NCI-H1417 treated with DMSO at 0.1 percent for 48 hours (cell line): ENCODE data around the gene FGF1.
"Not testable (repeated sequence)": the region's sequence is repeated elsewhere in the genome, so short reads cannot be mapped to it uniquely, and the experiment has no call there.

ENCODE experiments used
- DNase-seq: peaks from one replicate; lab custom pipeline; 2025; lab: John Stamatoyannopoulos, UW

Gene FGF1

DNA sequence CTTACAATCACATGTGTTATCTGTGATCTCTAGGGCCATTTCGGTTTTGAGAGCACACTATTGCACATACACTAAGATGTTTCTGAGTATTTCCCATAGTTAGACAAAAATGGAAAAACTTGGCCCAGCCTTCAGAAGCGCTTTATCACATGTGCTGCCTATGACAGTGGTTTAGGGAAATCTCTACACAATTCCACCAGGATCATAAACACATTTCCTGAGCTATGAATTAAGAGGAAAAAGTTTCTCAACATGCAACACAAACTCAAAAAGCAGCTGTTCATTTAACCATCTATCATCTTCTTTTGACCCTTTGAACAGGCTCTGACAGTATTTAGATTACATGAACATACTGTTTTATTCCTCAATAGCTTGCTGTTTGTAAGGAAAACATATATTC is 15.1 kb downstream of the FGF1 start:
- no peak for DNase-seq

DNA sequence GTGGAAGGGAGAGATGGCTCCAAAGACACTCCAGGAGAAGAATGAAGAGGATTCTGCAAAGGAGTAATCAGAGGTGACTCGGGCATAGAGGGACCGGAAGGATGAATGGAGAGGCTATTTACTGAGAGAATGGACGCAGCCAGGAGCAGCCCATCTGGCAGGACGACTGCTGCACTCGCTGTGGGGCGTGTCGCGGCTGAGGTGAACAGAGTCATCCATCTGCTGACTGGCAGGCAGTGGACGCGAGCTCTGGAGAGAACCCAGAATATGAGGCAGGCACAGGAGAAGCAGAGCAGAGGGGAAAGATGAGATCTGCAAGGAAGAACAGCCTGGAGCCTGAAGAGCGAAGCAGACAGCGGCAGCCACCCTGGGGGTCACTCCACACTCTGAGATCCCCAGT is 16.4 kb downstream of the FGF1 start:
- DNase-seq: no peak

DNA sequence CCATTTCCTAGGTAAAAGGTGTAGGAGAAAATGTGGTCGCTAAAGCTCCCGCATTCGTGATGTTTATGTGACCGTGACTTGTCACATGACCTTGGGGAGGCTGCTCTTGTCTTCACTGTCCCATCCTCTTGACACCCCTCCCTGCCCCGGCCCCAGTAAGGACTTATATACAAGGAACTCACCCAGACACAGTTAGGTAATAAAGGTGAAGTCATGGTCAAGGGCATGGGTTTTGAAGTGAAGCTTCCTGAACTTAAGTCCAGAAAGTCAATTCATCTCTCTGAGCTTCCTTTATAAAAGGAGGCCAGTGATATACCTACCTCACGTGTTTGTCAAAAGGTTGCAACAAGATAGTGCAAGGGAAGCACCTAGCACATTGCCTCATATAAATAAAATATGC is 17.6 kb downstream of the FGF1 start:
- DNase-seq: no peak

DNA sequence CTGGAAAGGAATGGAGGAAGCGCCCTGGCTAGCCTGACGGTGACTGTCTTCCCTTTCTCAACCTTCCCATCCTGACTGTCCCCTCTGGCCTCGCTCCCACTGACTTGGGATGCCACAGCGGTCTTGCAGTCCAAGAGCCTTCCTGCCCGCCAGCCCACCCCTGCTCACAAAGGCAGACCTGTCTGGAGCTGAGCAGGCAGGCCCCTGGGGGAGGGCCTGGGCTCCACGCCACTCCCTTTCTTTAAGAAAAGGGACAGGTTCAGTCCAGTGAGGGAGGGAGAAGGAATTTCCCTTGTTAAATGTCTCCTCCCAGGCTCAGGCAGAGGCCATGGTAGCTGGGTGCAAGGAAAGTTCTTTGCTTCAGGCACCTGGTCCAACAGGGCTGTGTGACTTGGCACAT is 18.1 kb downstream of the FGF1 start:
- no peak for DNase-seq

DNA sequence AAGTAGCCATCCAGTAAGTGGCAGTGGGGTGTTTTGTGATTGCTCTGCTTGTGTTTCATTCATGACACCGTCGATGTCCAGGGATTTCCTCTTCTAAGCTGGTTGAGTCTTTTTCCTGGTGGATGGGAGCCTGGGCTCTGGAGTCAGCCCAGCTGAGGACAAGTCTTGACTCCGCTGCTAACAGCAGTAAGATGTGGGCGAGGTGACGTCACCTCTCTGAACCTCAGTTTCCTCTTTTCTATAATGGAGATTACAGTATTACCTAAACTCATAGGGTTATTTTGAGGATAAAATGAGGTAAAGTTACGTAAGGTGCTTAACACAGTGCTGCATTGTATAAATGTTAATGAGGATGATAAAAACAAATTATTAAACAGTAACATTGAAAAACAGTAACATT is 21.3 kb downstream of the FGF1 start:
- no peak for DNase-seq

DNA sequence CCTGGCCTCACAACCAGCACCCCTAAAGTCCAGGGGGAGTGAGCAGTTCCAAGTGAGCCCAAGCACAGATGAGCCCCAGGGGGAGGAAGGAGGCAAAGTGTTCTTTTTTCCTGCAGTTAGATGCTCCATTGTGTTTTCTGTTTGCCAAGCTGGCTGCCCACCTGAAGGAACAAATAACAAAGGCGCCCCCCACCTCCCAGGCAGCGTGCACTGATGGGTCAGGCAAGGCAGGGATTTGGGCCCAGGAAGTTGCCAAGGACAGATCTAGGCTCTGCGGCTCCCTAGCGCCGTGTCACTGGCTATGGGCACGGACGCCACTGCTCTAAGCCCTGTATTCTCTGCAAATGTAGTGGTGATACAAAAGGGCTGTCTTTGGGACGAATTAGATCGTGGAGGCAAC is 21.8 kb downstream of the FGF1 start:
- no peak for DNase-seq

DNA sequence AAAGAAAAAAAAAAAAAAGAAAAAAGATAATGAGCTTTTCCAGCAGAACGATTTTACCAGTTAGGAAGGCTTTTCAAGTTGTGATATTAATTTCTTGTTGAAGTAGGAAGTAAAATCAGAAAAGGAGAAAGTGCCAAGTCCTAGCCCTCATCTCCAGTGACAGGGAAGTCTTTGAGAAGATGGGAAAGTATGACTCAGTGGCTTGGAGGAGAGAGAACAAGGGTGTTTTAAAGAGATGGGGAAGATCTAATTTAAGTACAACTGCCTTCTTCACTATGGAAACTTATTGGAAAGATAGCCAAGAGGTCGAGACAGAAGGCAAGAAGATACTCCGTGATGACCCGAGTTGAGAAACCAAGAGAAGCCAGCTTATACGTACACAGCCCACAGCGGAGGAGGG is 22.6 kb downstream of the FGF1 start:
- no peak for DNase-seq

DNA sequence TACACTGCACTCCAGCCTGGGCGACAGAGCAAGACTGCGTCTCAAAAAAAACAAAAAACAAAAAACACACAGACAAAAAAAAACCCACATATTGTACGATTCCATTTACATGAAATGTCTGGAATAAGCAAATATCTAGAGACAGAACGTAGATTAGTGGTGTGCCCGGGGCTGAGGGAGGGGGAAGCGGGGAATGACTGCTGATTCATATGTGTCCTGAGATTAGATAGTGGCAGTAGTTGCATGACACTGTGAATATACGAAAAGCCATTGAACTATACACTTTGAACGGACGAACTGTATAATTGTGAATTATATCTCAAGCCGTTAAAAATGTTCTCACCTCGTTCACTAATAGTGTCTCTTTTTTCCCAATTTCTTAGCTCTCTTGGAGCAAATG is 23.9 kb downstream of the FGF1 start:
- DNase-seq: no peak

DNA sequence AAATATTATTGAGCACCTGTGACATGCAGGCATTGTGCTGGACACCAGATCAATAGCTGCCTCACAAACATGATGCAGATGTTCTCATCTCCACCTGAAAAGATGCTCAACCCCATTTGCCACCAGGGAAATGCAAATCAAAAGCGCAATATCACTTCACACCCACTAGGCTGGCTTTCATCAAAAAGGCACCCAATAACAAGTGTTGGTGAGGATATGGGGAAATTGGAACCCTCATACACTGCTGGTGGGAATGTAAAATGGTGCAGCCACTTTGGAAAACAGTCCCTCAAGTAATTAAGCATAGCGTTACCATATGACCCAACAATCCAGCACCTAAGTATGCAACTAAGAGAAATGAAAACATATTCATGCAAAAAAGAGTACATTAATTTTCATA is 24.7 kb downstream of the FGF1 start:
- DNase-seq: no peak

DNA sequence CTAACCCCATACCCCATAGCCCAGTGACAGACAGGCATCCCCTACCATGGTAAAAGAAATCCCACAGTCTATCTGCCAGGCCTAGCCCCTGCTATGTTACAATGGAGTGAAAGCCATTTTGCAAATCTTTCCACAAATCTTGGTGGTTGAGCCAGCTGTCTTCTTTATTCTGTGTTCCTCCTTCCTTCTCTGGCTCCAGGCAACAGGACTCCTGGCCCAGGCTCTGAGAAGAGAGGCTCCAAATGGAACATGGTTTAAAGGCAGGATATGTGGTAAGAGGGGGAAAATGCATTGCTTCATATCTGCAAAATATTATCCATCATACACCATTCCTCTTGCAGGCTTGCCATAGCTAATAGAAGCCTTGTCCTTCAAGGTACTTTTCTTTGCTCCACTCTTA is 25.2 kb downstream of the FGF1 start:
- no peak for DNase-seq

DNA sequence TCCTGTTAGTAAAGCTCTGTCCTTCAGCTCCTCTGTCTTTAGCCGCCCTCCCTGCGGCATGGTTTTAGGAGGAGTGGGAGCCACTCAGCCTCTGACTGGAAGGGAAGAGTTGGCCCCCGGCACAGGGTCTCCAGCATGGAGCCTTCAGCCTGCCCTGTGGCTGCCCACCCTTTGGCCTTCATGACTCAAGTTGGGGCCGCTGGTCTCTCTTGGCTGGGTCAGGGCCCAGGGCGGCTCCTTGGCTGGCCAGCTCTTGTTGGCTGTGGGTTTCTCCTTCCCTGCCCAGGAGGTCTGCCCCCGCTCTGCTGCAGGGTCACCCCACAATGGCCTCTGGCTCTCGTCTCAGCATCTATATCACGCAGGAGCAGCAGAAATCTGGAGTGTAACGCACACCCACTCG is 25.7 kb downstream of the FGF1 start:
- no peak for DNase-seq

DNA sequence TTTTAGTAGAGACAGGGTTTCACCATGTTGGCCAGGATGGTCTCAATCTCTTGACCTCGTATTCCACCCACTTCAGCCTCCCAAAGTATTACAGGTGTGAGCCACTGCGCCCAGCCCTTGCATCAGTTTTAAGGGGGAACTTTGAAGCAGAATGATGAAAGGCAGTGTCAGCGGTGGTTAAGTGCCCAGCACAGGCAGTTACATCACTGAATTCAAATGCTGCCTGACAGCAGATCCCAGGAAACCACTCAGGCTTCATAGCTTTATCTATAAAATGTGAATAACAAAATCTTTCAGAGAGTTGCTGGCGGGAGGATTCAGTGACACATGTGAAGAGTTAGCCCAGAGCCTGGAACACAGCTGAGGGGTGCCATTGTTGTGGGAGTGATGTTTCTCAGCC is 26.5 kb downstream of the FGF1 start:
- DNase-seq: no peak

DNA sequence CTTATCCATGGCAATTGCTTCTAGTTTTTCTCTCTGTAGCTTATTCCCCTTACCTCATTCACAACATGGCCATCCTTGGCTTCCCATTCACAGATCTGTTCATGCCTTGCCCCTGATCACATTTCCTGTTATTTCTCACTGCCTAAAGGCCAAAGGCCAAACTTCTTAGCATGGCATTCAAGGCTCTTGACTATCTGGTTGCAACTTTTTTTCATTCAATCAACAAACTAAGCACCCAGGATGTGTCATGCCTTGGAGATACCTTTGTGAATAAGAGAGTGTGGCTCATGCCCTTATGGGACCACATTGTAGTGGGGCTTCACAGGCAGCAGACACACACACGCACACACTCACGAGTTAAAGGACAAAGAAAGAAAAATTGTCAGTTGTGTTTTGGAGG is 27.6 kb downstream of the FGF1 start:
- DNase-seq: no peak

DNA sequence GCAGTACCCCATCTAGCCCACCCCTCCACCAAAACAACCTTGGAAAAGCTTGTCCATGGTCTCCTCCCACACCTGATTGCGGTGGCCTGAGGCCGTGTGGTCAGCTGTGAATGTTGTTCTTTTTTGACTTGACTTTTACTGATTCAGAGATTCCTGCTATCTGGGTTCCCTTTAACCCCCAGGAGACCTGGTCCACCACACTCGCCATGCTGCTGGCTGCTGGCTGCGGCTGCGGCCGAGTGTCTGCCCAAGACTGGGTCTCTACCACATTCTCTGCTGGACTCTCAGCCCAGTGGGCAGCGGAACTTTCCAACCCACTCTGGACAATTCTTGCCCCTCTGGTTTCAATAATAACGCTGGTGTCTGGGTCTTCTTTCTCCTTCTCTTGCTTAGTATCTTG is 28.4 kb downstream of the FGF1 start:
- DNase-seq: no peak

DNA sequence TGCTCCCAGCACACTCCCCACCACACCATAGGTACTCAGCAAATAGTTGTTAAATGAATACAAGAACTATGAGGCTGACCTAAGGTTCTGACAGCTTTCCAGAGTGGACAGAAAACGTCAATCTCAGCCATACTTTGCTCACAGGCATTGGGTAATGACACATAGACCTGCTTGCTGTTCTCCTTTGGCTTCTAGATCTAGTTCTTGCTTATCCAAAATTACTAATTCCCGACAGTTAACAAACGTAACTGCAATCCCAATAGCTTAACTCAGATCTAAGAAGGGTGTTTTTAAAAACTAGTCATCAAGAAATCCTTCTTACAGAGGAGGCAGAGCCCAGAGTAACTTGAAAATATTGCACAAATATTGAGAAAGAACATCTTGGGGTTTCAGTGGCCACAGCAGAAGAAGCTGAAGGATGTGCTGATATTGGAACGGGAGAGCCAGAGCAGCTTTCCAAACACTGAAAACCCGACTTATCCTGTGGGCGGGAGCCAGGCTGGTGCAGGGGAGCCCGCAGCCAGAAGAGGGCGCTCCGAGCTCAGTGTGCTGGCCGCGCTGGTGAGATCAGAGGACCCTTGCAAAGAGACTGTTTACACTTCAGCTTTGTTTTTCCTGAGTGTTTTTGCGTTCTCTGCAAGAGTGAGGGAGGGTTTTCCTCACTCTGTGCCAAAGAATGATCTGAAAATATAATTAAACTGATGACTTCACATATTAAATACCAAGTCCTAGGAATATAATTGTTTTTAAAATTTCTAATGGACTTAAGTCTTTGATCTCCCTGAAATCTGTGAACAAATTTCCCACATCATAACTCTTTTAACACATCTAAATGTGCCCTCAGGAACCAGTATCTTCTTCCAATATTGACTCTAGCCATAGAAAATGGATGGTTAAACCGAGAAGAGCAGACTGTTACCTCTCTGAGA is 30.3 kb downstream of the FGF1 start:
- no peak for DNase-seq

DNA sequence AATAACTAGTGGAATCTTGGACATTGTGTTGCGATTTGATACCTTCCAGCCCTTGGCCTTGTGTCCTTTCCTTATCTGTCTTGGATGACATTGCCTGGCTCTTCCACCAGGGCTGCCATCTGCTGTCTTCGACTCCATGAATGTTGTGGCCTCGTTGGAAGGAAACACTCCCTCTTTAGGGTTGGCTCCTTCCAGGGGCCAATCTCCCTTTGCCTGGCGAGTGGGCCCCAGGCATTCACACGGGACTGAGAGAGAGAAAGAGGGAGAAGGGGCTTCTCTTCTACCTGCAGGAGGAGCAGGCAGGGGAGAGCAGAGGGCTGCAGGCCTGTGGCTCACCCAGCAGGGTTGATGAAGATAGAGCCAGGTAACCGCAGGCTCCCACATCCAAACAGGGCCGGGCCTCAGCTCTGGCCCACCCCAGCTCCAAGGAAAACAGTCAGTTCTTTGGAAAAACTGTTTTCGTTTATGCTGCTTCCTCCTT is 31.3 kb downstream of the FGF1 start:
- no peak for DNase-seq

DNA sequence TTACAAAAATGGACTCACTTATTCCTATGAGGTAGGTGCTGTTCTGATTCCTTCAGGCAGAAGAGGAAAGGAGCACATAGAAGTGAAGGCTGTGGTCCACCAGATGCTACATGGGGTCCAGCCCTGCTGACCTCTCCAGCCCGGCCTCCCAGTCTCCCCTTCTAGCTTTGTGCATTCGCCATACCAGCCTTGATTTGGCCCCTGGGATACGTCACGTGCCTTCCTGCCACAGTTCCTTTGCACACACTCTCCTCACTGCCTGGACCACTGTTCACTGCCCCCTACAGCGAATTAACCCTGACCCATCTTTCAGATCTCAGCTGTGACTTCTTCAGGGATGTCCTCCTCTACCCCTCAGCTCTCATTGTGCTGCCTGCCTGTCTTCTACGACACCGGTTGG is 32.6 kb downstream of the FGF1 start:
- no peak for DNase-seq

DNA sequence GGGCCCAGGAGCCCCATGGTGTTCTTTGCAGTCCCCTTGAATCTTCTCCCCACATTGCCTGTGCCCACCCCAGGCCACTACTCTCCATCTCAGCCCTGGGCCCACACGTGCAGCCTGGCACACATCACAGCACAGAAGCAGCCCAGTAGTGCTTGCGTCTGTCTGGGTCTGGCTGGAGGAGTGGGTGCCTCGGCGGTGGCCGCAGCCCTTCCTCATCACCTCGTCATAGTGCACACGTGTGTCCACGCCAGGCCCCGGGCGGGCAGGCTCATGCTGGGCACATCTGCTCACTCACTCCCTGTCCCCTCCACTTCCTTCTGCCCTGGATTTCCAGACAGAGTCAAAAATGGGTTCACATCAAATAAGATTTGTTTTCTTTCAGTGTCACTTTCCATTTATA is 33.3 kb downstream of the FGF1 start:
- DNase-seq: no peak

DNA sequence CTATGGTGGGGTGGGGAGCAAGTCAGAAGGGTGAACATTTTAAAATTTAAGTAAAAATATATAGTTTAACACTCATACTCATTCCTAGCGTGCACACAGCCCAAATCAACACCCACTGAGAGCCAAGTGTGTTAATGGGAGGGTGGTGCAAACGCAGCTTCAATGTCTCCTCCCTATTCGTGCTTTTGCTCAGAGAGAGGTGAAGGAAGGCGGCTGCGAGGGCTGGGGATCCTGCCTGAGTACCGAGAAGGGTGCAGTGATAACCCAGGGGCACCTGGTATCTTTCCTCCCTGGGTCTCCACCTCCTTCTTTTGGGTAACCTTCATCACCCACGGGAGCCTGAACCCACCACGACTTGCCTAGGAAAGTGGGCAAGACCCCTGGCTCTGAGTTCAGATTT is 35.0 kb downstream of the FGF1 start:
- no peak for DNase-seq

DNA sequence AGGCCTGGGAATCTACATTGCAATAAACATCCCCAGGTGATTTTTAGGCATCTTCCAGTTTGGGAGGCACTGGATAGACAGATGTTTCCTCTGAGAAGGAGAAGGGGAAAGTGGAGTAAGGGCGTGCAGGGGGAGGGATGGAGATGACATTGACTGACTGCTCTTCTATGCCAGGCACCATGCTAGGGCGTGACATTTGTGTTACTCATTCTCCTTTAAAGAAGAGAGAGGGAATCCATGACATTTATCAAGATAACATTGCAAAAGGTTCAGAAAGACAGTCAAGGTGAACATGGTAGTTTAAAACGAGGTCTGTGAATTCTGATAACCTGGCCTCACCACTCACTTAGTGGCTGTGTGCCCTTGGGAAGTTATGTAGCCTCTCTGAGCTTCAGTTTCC is 35.8 kb downstream of the FGF1 start:
- DNase-seq: no peak

DNA sequence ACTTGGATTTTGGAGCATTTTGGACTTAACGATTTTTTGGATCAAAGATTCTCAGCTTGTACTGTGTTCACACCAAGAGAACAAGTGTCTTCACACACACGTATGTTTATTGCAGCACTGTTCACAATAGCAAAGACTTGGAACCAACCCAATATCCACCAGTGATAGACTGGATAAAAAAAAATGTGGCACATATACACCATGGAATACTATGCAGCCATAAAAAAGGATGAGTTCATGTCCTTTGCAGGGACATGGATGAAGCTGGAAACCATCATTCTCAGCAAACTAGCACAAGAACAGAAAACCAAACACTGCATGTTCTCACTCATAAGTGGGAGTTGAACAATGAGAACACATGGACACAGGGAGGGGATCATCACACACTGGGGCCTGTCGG is 37.8 kb downstream of the FGF1 start:
- not testable (repeated sequence) for DNase-seq

DNA sequence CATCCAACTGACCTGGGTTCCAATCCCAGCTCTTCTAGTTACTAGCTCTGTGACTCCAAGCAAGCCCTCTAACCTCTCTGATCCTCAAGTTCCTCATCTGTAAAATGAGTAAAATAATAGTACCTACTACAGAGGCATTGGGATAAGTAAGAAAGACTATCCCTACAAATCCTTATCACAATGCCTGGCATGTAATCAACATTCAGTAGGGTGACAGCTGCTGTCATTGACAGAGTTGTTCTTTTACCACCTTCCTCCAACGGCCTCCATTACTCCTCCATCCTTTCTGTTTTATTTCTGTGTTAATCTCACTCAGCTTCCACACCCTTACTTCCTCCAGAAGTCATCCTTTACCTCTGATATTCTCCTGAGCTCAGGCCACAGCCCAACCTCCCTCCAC is 40.4 kb downstream of the FGF1 start:
- DNase-seq: no peak

DNA sequence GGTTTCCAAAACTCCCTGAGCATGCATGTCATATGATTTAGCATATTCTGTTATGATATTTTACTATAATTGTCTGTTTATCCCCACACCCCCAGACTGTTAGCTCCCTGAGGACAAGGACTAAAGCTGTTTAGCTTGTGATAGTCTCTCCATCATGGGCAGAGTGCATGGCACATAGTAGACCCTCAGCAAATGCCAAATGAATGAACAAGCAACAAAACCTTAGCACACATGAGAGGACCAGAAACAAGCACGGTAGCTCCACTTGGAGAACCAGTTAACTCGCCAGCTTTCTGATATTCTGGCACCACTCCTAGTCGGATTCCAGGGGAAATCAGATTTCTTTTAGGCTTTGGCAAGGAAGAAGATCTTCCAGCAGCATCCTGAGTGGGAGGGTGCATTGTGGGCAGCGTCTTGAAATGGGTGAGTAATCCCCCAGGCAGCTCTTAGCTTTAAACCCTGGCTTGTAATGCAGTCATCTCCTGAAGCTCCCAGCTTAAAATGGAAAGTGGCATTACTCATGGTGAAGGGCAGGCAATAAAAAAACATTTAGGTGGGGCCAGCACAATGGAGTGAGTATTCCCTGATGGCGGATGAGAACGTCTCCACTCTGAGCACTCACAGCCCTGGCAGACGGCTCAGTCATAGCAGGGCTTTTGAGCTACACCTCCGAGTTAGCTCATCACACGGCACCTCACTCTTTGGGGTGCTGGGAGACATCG is 41.1 kb downstream of the FGF1 start:
- no peak for DNase-seq

DNA sequence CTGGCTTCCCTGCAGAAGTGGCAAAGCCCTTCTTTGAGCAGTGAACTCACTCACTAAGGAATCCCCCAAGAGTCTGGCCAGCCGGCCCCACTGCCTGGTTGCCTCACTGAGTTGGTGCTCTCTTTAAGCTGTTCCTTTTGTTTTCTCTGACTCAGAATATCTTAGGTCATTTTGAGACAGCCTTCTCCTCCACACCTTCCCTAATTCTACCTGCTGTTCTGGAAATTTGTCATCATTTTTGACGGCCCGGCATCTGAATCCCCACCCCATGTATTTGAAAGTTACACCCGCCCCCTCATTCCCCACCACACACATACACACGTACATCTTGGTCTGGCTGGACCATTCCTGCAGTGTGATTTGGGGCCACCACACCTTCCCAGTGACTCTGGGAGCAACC is 41.8 kb downstream of the FGF1 start:
- DNase-seq: no peak
